K562 (cell line): ENCODE data around the gene MYO3B. TPM values are rescaled to one million over a fixed set of nuclear protein-coding genes. Genes with fewer than 3 reads are reported as not detected.

ENCODE experiments used
- ATAC-seq: fragments of 200-7000 bp; cut with Tn5 transposase; 3 replicates; pipeline ENCODE4 v1.9.1; 2020; ENCODE audit warnings: moderate library complexity
- BruUV-seq: library from RNA; stranded (reverse); fragments of 400-500 nt; replicated peaks from 2 replicates; lab custom pipeline; 2021; lab: Mats Ljungman, UMichigan
- CTCF ChIA-PET: fragments of 300-600 bp; formaldehyde crosslinking; extraction: SDS; loops from one replicate; lab custom pipeline; 2021; ENCODE audit warnings: low intra/inter-chr PET ratio; lab: Yijun Ruan, JAX
- POLR2A ChIA-PET: fragments of 300-600, 350-650 bp; sonication (Branson Sonifier 250); formaldehyde crosslinking; extraction: SDS; loops from one replicate; lab custom pipeline; 2021; ENCODE audit warnings: antibody characterized with exemption, inconsistent platforms; lab: Yijun Ruan, JAX
- DNase-seq, 4 experiments: peaks; one replicate each; pipeline versions ENCODE4 v3.0.0 to v3.0.0-alpha.2; 2011 to 2018; ENCODE audit warnings: low spot score in 3 of 4, mixed read lengths in 3 of 4; ENCODE audit errors: extremely low read depth in 1 of 4
- FAIRE-seq: peaks from 2 replicates; lab custom pipeline; 2011; peaks lifted over from hg19 to GRCh38; lab: Jason Lieb, UNC
- H2AFZ ChIP-seq: 2 replicates; pipeline ENCODE4 v1.6.0; 2011; ENCODE audit warnings: low read depth, low read length, control low read depth, inconsistent platforms
- H3K27ac ChIP-seq: fragments of 200-600 bp; 3 replicates; pipeline ENCODE4 v1.8.0; 2011; ENCODE audit warnings: low read depth, mild to moderate bottlenecking, control low read depth, inconsistent platforms, low read length, moderate library complexity, mixed read lengths; ENCODE audit errors: extremely low read depth
- H3K27me3 ChIP-seq, 2 experiments: fragments of 300-600 bp in 1 of 2; 2 replicates in 1 of 2; 3 replicates in 1 of 2; pipeline versions ENCODE4 v1.6.0 to v1.8.0; 2011; ENCODE audit warnings: inconsistent platforms in 2 of 2, low read length in 2 of 2, mild to moderate bottlenecking in 1 of 2, mixed read lengths in 1 of 2, moderate library complexity in 1 of 2; ENCODE audit not compliant: control insufficient read depth in 2 of 2, insufficient read depth in 2 of 2
- H3K36me3 ChIP-seq: fragments of 300-600 bp; 3 replicates; pipeline ENCODE4 v1.8.0; 2011; ENCODE audit warnings: mild to moderate bottlenecking, low read length, inconsistent platforms; ENCODE audit not compliant: control insufficient read depth, insufficient read depth
- H3K4me1 ChIP-seq, 2 experiments: fragments of 200-600 bp in 1 of 2; replicated peaks in 1 of 2; 2 replicates in 1 of 2; 3 replicates in 1 of 2; pipeline versions ENCODE4 v1.5.1 to v1.8.0; 2011; ENCODE audit warnings: inconsistent platforms in 2 of 2, low read length in 2 of 2, mild to moderate bottlenecking in 1 of 2, mixed read lengths in 1 of 2, moderate library complexity in 1 of 2; ENCODE audit not compliant: control insufficient read depth in 2 of 2, insufficient read depth in 2 of 2
- H3K4me2 ChIP-seq: 2 replicates; pipeline ENCODE4 v1.6.1; 2011; ENCODE audit warnings: low read length, control low read depth, inconsistent platforms, mixed read lengths; ENCODE audit not compliant: insufficient read depth
- H3K4me3 ChIP-seq: fragments of 200-600 bp; sonication (generic), shearing (Covaris generic); 2 replicates; pipeline ENCODE4 v1.5.1; 2016; ENCODE audit warnings: control low read depth, inconsistent platforms
- H3K79me2 ChIP-seq: fragments of 200-600 bp; 3 replicates; pipeline ENCODE4 v1.8.0; 2011; ENCODE audit warnings: low read length, inconsistent platforms; ENCODE audit not compliant: control insufficient read depth, insufficient read depth
- H3K9ac ChIP-seq, 2 experiments: 2 replicates each; pipeline versions ENCODE4 v1.6.0 to v1.6.1; 2011; ENCODE audit warnings: low read depth in 2 of 2, low read length in 2 of 2, control low read depth in 1 of 2, inconsistent platforms in 1 of 2, mild to moderate bottlenecking in 1 of 2, mixed read lengths in 1 of 2; ENCODE audit not compliant: insufficient read depth in 1 of 2
- H3K9me1 ChIP-seq: one replicate; pipeline ENCODE4 v1.6.0; 2011; ENCODE audit warnings: inconsistent platforms, mild to moderate bottlenecking, low read length, moderate library complexity; ENCODE audit not compliant: control insufficient read depth, insufficient read depth
- H3K9me3 ChIP-seq: replicated peaks from 2 replicates; pipeline ENCODE4 v1.5.1; 2011; ENCODE audit warnings: low read depth, low read length, inconsistent platforms; ENCODE audit not compliant: control insufficient read depth, insufficient read depth
- H4K20me1 ChIP-seq: replicated peaks from 2 replicates; pipeline ENCODE4 v1.6.1; 2011; ENCODE audit warnings: low read length, inconsistent platforms, mixed read lengths; ENCODE audit not compliant: control insufficient read depth, insufficient read depth
- ADNP ChIP-seq: fragments of 200-800 bp; sonication (Bioruptor generic); IDR thresholded peaks from 2 replicates; pipeline ENCODE4 v1.6.1; 2016; ENCODE audit warnings: missing genetic modification characterization, missing compliant biosample characterization
- DEAF1 ChIP-seq: fragments of 450-650 bp; formaldehyde crosslinking; IDR thresholded peaks from 2 replicates; pipeline ENCODE4 v1.4.0; 2020; ENCODE audit warnings: mild to moderate bottlenecking, moderate library complexity
- ELF1 ChIP-seq: fragments of 200-800 bp; sonication (Bioruptor generic); IDR thresholded peaks from 2 replicates; pipeline ENCODE4 v1.6.1; 2016; ENCODE audit warnings: missing genetic modification characterization, missing compliant biosample characterization
- GABPA ChIP-seq: fragments of 200-800 bp; sonication (Bioruptor generic); conservative IDR thresholded peaks from 2 replicates; pipeline ENCODE4 v1.6.1; 2016; ENCODE audit warnings: low read depth, missing genetic modification characterization, missing compliant biosample characterization
- KDM1A ChIP-seq, 2 experiments: fragments of 450-650 bp; IDR thresholded peaks; 2 replicates each; pipeline ENCODE4 v1.6.1; 2016; ENCODE audit warnings: mild to moderate bottlenecking in 2 of 2
- KLF1 ChIP-seq: fragments of 450-650 bp; IDR thresholded peaks from 2 replicates; pipeline ENCODE4 v1.6.1; 2016; ENCODE audit warnings: missing genetic modification characterization, missing compliant biosample characterization
- POLR2H ChIP-seq: IDR thresholded peaks from 2 replicates; pipeline ENCODE4 v1.6.1; 2016; ENCODE audit warnings: missing genetic modification characterization, low read depth, mild to moderate bottlenecking, control low read depth, missing compliant biosample characterization, moderate library complexity
- THRB ChIP-seq: fragments of 450-650 bp; formaldehyde crosslinking; conservative IDR thresholded peaks from 2 replicates; pipeline ENCODE4 v1.4.0; 2022; ENCODE audit warnings: mild to moderate bottlenecking, missing genetic modification characterization
- TRIM24 ChIP-seq, 2 experiments: fragments of 450-650 bp; IDR thresholded peaks; 2 replicates each; pipeline ENCODE4 v1.6.1; 2016
- TRIM28 ChIP-seq: fragments of 450-650 bp; IDR thresholded peaks from 2 replicates; pipeline ENCODE4 v1.6.1; 2017
- ZBTB9 ChIP-seq: fragments of 450-650 bp; formaldehyde crosslinking; IDR thresholded peaks from 2 replicates; pipeline ENCODE4 v1.4.0; 2020; ENCODE audit warnings: mild to moderate bottlenecking, moderate library complexity
- ZNF277 ChIP-seq: fragments of 250-450 bp; sonication (Bioruptor Pico); IDR thresholded peaks from 2 replicates; pipeline ENCODE4 v1.8.0; 2022; ENCODE audit warnings: inconsistent platforms, mild to moderate bottlenecking, moderate library complexity, borderline replicate concordance
- ZNF3 ChIP-seq: fragments of 250-450 bp; sonication (Bioruptor Pico); IDR thresholded peaks from 2 replicates; pipeline ENCODE4 v1.5.0; 2021; ENCODE audit warnings: mild to moderate bottlenecking, moderate library complexity
- ZNF316 ChIP-seq: fragments of 450-650 bp; IDR thresholded peaks from 2 replicates; pipeline ENCODE4 v1.6.1; 2016
- ZNF436 ChIP-seq: fragments of 250-450, 450-650 bp; sonication (Bioruptor Pico); formaldehyde crosslinking; IDR thresholded peaks from 2 replicates; pipeline ENCODE4 v1.7.0; 2020; ENCODE audit warnings: mild to moderate bottlenecking
- ZNF512 ChIP-seq: IDR thresholded peaks from 2 replicates; pipeline ENCODE4 v1.6.1; 2016; ENCODE audit warnings: missing genetic modification characterization, missing compliant biosample characterization
- in situ Hi-C: fragments of 300-500 bp; cut with MboI; formaldehyde crosslinking; loops from 4 replicates; pipeline ENCODE4 v1.15.0; 2018; ENCODE audit warnings: inconsistent platforms, mixed read lengths
- intact Hi-C: fragments of 100-400 bp; cut with micrococcal nuclease; formaldehyde crosslinking; loops from 2 replicates; pipeline ENCODE4 v1.14.2; 2022
- polyA plus RNA-seq, 8 experiments: library from polyadenylated mRNA; depleted of rRNA in 4 of 8; stranded (reverse) in 5 of 8; unstranded in 3 of 8; fragments of >200 nt; fragmentation: Nextera tagmentation in 2 of 8; fragmentation: Illumina TruSeq in 1 of 8; extraction: Ambion mirVana in 2 of 8; extraction: Trizol in 1 of 8; gene quantifications; 2 replicates each; pipeline versions ENCODE4 v1.2.1 to v1.2.3, GENCODE V29; 2011 to 2014; ENCODE audit warnings: inconsistent platforms in 1 of 8, missing spikeins in 1 of 8
- total RNA-seq, 7 experiments: library from RNA; depleted of rRNA in 6 of 7; stranded (reverse); fragments of >200 nt in 6 of 7; fragmentation: Illumina TruSeq in 2 of 7; extraction: Trizol in 2 of 7; gene quantifications; 2 replicates each; pipeline versions ENCODE4 v1.2.1 to v1.2.3, GENCODE V29; 2011 to 2021; ENCODE audit warnings: low replicate concordance in 1 of 7

MYO3B gene
- total and polyA plus RNA-seq, 9 of the 15 experiments (the other 6 are each of a cell fraction or from before 2014, with no cell fraction given) = 2.7 to 6.5 (median 3.6) TPM

GRCh38 chr2:170252414-170252813 is 74.5 kb downstream of the MYO3B start:
- CTCF ChIA-PET = no interaction called here
- DNase-seq (no peak), ATAC-seq (no peak), FAIRE-seq (no peak)
- in situ Hi-C loops = no loop called here
- Histone ChIP-seq H3K79me2 (no peaks in the 10 kb centered on the region), H3K4me1 (peaks cover 16 to 55% of the 10 kb centered on the region in 2 experiments), H2AFZ (no peak overlapping the region), H3K36me3 (no peaks in the 10 kb centered on the region), H3K27me3 (no peaks in the 10 kb centered on the region), H3K27ac (no peak overlapping the region), H3K9me3 (peaks cover 9% of the 10 kb centered on the region), H4K20me1 (no peaks in the 10 kb centered on the region), H3K4me2 (no peak overlapping the region), H3K9me1 (no peaks in the 10 kb centered on the region), H3K4me3 (no peak overlapping the region), H3K9ac (no peak overlapping the region)
- TF ChIP-seq TRIM28 (peak; percentile 82; the same call in 1 of the 2 replicates), THRB (CRISPR knock-in tag) (no peak), ZNF3 (peak; percentile 19; the same call in 1 of the 2 replicates), ADNP (peak; percentile 38; the same call in 1 of the 2 replicates), ZNF277 (CRISPR knock-in tag) (no peak), DEAF1 (CRISPR knock-in tag) (0 out of 2 replicates have a peak, but pooled peaks have one; percentile 3), POLR2H (tag) (no peak), ZNF436 (no peak), KDM1A (IDR thresholded peaks at IDR 0.05) (0 out of 4 replicates have a peak, but pooled peaks of 1 of the 2 experiments have one; percentile 20), ELF1 (no peak), KLF1 (tag) (no peak), ZBTB9 (CRISPR knock-in tag) (no peak), ZNF316 (peak; percentile 82), ZNF512 (tag) (peak; percentile 54; the same call in 1 of the 2 replicates), GABPA (tag) (no peak), TRIM24 (IDR thresholded peaks at IDR 0.05) (peak in 1 of 2 experiments; percentile 67; a peak in 3 of 4 replicates)
- BruUV-seq = no TSS peak
- POLR2A ChIA-PET = interaction anchor here (1.2 kb wide), 1 partner anchor 103 kb away, joined by 3 read pairs; no protein-coding TSS in a partner anchor
- intact Hi-C loops = no loop called here
